ENCODE results near the gene TCEAL8. TPM values are rescaled to one million over a fixed set of nuclear protein-coding genes. Genes with fewer than 3 reads are reported as not detected.

TCEAL8 gene
- total RNA-seq, 1 experiment from 2014 or later: 37.3 TPM

GRCh38 chrX:103256651-103257050 lies 1.7 kb upstream of the TCEAL8 start:
- Histone ChIP-seq H3K9me2 (ENCODE audit: insufficient read depth) (no peaks in the 10 kb centered on the region), H3K9ac (ENCODE audit: low read length) (no peak overlapping the region), H3K27me3 (ENCODE audit: insufficient read depth, low read length) (no peaks in the 10 kb centered on the region), H3K27ac (ENCODE audit: low read depth, low read length) (no peak overlapping the region), H3K4me1 (ENCODE audit: control insufficient read depth in 1 of 2, insufficient read depth in 2 of 2, low read length in 2 of 2) (peaks cover 0 to 15% of the 10 kb centered on the region in 2 experiments; a peak in 2 of 4 replicates), H2AFZ (ENCODE audit: low read depth, low read length, poor library complexity, severe bottlenecking) (no peak overlapping the region), H4K20me1 (ENCODE audit: insufficient read depth) (no peaks in the 10 kb centered on the region), H3K79me2 (ENCODE audit: insufficient read depth, low read length) (peaks cover 19% of the 10 kb centered on the region), H3K4me2 (ENCODE audit: low read length) (no peak overlapping the region), H3K4me3 (replicated peaks in 1 of 2; ENCODE audit: low read depth in 1 of 2, low read length in 2 of 2) (no peak overlapping the region), H3K36me3 (ENCODE audit: control insufficient read depth in 1 of 2, insufficient read depth in 2 of 2, low read length in 2 of 2) (no peaks in the 10 kb centered on the region), H3K9me3 (ENCODE audit: control insufficient read depth in 1 of 2, insufficient read depth in 1 of 2, low read depth in 1 of 2, low read length in 2 of 2) (no peaks in the 10 kb centered on the region)
- ChIA-PET CTCF (no interaction called here), RAD21 (ENCODE audit: low non-redundant PET in 1 of 2, low total read pairs in 2 of 2, uncharacterized antibody in 2 of 2, unreplicated experiment in 2 of 2) (no interaction called here), POLR2A (no interaction called here)
- BruUV-seq (replicated peaks): no TSS peak
- DNase-seq (ENCODE audit: low read depth, low spot score) (no peak), ATAC-seq (no peak)
- intact Hi-C loops (cut with micrococcal nuclease): no loop called here
- TF ChIP-seq SRF (IDR thresholded peaks at IDR 0.05; ENCODE audit: low read depth) (no peak), REST (IDR thresholded peaks at IDR 0.05; ENCODE audit: low read depth) (no peak), MAX (IDR thresholded peaks at IDR 0.05) (no peak), YY1 (IDR thresholded peaks at IDR 0.05; ENCODE audit: extremely low read depth, insufficient replicate concordance, low read depth, low read length) (no peak), ZNF274 (IDR thresholded peaks at IDR 0.05; ENCODE audit: low read depth, low read length) (no peak), EGR1 (IDR thresholded peaks at IDR 0.05; ENCODE audit: low read depth) (no peak), RAD21 (IDR thresholded peaks at IDR 0.05; ENCODE audit: low read depth) (no peak), ATF3 (IDR thresholded peaks at IDR 0.05) (no peak)

Data from HCT116 (cell line).